Measurements from ENCODE around the gene SERPINE2.

The SERPINE2 gene

GRCh38 chr2:223972656-223973102, 66.4 kb downstream of the SERPINE2 start:
- no peak for FAIRE-seq

GRCh38 chr2:223971731-223972130, 67.4 kb downstream of the SERPINE2 start:
- FAIRE-seq = no peak

GRCh38 chr2:223970343-223971128, 68.5 kb downstream of the SERPINE2 start:
- FAIRE-seq = peak; percentile 89

- FAIRE-seq = no peak
Observed at GRCh38 chr2:223969856-223970255, 69.2 kb downstream of the SERPINE2 start.

GRCh38 chr2:223969315-223969714, 69.8 kb downstream of the SERPINE2 start:
- FAIRE-seq = no peak

- FAIRE-seq = no peak
Observed at GRCh38 chr2:223967981-223968380, 71.1 kb downstream of the SERPINE2 start.

- FAIRE-seq = no peak
Observed at GRCh38 chr2:223959688-223960087, 79.4 kb downstream of the SERPINE2 start.

- peak; percentile 91 for FAIRE-seq
Observed at GRCh38 chr2:223957092-223957851, 81.8 kb downstream of the SERPINE2 start, which contains the start of gene MRPL44. Gene MRPL44, plus strand, starts transcription at chr2:223957463. Its CDS starts 10 bp downstream, at chr2:223957473.

GRCh38 chr2:223956300-223956699, 82.8 kb downstream of the SERPINE2 start:
- no peak for FAIRE-seq

GRCh38 chr2:223954401-223954800, 84.7 kb downstream of the SERPINE2 start:
- no peak for FAIRE-seq

- FAIRE-seq = no peak
Observed at GRCh38 chr2:223952280-223952968, 86.7 kb downstream of the SERPINE2 start.

GRCh38 chr2:223950448-223951347, 88.4 kb downstream of the SERPINE2 start:
- FAIRE-seq = no peak

- no peak for FAIRE-seq
Observed at GRCh38 chr2:223949241-223949840, 89.7 kb downstream of the SERPINE2 start.

GRCh38 chr2:223947711-223948205, 91.3 kb downstream of the SERPINE2 start:
- no peak for FAIRE-seq

GRCh38 chr2:223945755-223946154, 93.3 kb downstream of the SERPINE2 start:
- no peak for FAIRE-seq

GRCh38 chr2:223944703-223945531, 94.2 kb downstream of the SERPINE2 start, which contains the start of gene WDFY1:
Gene WDFY1, minus strand, starts transcription at chr2:223945335. Its CDS starts 51 bp downstream, at chr2:223945284.
- no peak for FAIRE-seq

GRCh38 chr2:223944166-223944702, 94.9 kb downstream of the SERPINE2 start:
- no peak for FAIRE-seq

GRCh38 chr2:223943561-223944008, 95.5 kb downstream of the SERPINE2 start:
- FAIRE-seq = no peak

GRCh38 chr2:223943135-223943534, 96.0 kb downstream of the SERPINE2 start:
- no peak for FAIRE-seq

All from endometrium (tissue), 2 donors.